ENCODE measurements around the gene SMAD3. TPM values are rescaled to one million over a fixed set of nuclear protein-coding genes. Genes with fewer than 3 reads are reported as not detected.

SMAD3 gene
- total RNA-seq, 1 experiment from 2014 or later, result 89.2 TPM

DNA sequence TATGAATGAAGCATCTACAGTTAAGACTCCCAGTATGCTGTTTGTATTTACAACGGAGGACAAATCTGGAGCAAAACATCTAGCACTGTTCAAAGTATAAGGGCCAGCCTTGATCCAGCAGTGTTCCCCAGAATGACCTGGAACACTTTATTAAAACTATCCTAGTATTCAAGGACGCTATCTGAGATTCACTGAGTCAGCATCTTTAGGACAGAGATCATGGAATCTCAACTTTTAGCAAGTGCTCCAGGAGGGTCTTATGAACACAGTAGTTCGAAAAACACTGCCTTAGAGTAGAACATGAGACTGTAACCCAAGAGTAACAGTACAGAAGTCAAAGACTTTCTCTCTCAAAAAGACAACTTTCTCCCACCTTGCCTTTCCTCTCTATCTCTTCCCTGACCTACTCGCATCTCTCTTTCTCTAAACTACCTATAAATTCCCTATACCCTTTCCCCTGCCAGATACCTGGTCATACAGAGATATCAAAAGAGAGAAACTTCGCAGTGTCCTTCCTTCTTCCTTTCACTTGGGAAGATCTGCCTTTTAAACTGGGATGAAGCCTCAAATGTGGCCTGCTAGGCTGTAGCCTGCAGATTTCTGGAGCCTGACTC is 145.3 kb downstream of the SMAD3 start:
- CTCF ChIA-PET, result no interaction called here
- no peak for TF ChIP-seq ELF1 (IDR thresholded peaks at IDR 0.05; ENCODE audit: borderline replicate concordance, low read depth)
- no peak for TF ChIP-seq CBX3 (IDR thresholded peaks at IDR 0.05; ENCODE audit: low read depth)
- no peak for TF ChIP-seq EGR1 (IDR thresholded peaks at IDR 0.05; ENCODE audit: low read depth)
- no peak for TF ChIP-seq ZFX (IDR thresholded peaks at IDR 0.05)
- no peak for TF ChIP-seq SP1 (IDR thresholded peaks at IDR 0.05; ENCODE audit: low read depth)
- TF ChIP-seq POLR2A (IDR thresholded peaks at IDR 0.05; ENCODE audit: borderline replicate concordance, extremely low read depth, insufficient read depth, insufficient read length), result no peak
- TF ChIP-seq YY1 (IDR thresholded peaks at IDR 0.05; ENCODE audit: extremely low read depth, insufficient replicate concordance, low read depth, low read length), result no peak
- TF ChIP-seq ZNF274 (IDR thresholded peaks at IDR 0.05; ENCODE audit: low read depth, low read length), result no peak
- TF ChIP-seq, protein P1, sequence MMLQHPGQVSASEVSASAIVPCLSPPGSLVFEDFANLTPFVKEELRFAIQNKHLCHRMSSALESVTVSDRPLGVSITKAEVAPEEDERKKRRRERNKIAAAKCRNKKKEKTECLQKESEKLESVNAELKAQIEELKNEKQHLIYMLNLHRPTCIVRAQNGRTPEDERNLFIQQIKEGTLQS (IDR thresholded peaks at IDR 0.05), result no peak
- TF ChIP-seq CEBPB (IDR thresholded peaks at IDR 0.05; ENCODE audit: low read depth), result no peak
- no peak for TF ChIP-seq JUND (IDR thresholded peaks at IDR 0.05)
- no peak for TF ChIP-seq EZH2 (IDR thresholded peaks at IDR 0.05)
- POLR2A ChIA-PET, result no interaction called here

More for the DNA sequence above, 145.3 kb downstream of the SMAD3 start:
- Histone ChIP-seq H3K4me2 (ENCODE audit: low read length) (no peak overlapping the region), H3K4me3 (replicated peaks in 1 of 2; ENCODE audit: low read depth in 1 of 2, low read length in 2 of 2) (no peak overlapping the region), H3K79me2 (ENCODE audit: insufficient read depth, low read length) (no peaks in the 10 kb centered on the region), H3K36me3 (ENCODE audit: control insufficient read depth in 1 of 2, insufficient read depth in 2 of 2, low read length in 2 of 2) (peaks cover 4 to 14% of the 10 kb centered on the region in 2 experiments; a peak in 2 of 4 replicates), H3K9me3 (ENCODE audit: control insufficient read depth in 1 of 2, insufficient read depth in 1 of 2, low read depth in 1 of 2, low read length in 2 of 2) (no peaks in the 10 kb centered on the region), H3K9me2 (ENCODE audit: insufficient read depth) (no peaks in the 10 kb centered on the region), H3K27ac (ENCODE audit: low read depth, low read length) (no peak overlapping the region), H3K27me3 (ENCODE audit: insufficient read depth, low read length) (no peaks in the 10 kb centered on the region), H3K9ac (ENCODE audit: low read length) (no peak overlapping the region), H3K4me1 (ENCODE audit: control insufficient read depth in 1 of 2, insufficient read depth in 2 of 2, low read length in 2 of 2) (no peaks in the 10 kb centered on the region), H2AFZ (ENCODE audit: low read depth, low read length, poor library complexity, severe bottlenecking) (no peak overlapping the region), H4K20me1 (ENCODE audit: insufficient read depth) (no peaks in the 10 kb centered on the region)
- RAD21 ChIA-PET (ENCODE audit: low non-redundant PET in 1 of 2, low total read pairs in 2 of 2, uncharacterized antibody in 2 of 2, unreplicated experiment in 2 of 2), result no interaction called here
- ATAC-seq (no peak), DNase-seq (ENCODE audit: low read depth, low spot score) (no peak)
- no TSS peak for BruUV-seq (replicated peaks)
- intact Hi-C loops (cut with micrococcal nuclease), result no loop called here
